T-helper 1 cell (primary cell): Measurements from ENCODE around the gene STT3A.

Experiments
- DNase-seq, 5 donors: peaks; one replicate each; pipeline ENCODE4 v3.0.0-alpha.2; 2012 to 2020

STT3A gene

GRCh38 chr11:125591649-125592304, 875 bp upstream of the STT3A start:
- peak in 2 of 5 donors; percentile 14 to 20 for DNase-seq

DNA sequence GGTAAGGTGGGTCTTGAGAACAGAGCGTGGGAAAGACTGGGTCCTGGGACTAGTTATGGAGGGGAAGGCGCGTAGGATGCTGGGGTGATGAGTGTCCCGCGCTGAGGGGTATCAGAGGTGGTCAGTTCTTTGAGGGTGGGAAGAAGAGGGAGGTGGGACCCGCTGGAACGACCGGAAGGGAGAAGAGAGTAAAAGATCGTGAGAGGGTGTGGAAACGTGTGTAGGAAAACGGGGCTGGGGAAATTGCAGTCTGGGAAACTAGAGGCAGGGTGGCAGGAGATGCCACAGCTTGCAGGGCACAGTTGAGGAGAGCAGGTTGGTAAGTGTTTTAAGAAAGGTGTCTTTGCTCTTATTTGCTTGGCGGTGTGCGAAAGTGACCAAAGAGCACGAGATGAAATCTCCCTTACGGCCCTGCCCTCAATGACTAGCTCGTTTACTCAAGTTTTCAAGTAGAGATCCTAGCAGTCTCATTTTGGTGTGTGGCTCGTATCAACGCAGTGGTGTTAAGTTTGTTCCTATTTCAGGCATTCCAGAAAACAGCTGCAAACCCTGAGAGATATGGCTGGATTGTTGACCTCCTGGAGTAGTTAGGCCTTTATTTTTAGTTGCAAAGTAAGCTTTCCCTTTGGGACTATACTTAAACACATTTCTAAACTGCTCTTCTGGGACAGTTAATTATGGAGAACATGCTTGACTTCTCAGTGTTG, 615 bp downstream of the STT3A start:
- peak in 1 of 5 donors; percentile 12 for DNase-seq

DNA sequence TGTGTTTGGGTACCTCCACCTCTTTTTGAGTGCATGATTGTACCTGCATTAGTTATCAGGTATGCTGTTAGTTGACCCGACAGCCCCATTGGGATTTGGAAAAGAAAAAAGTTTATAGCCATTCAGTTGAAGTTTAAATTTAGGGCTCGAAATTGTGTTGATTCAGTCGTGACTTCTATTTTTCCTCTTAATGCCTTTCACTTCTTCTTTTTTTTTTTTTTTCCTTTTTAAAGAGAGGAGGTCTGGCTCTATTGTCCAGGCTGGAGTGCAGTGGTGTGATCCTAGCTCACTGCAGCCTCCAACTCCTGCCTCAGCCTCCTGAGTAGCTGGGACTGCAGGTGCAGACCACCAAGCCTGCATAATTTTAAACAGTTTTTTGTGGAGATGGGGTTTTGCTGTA, 2.3 kb downstream of the STT3A start:
- no peak for DNase-seq

GRCh38 chr11:125600663-125601062, 8.0 kb downstream of the STT3A start:
- no peak for DNase-seq

- DNase-seq = no peak
Measured at GRCh38 chr11:125603207-125603606, 10.6 kb downstream of the STT3A start.

- DNase-seq = no peak
Measured at GRCh38 chr11:125605417-125605816, 12.8 kb downstream of the STT3A start.

GRCh38 chr11:125609545-125609944, 16.9 kb downstream of the STT3A start:
- no peak for DNase-seq

- no peak for DNase-seq
Measured at GRCh38 chr11:125618383-125618782, 25.7 kb downstream of the STT3A start.

GRCh38 chr11:125621995-125622394, 29.3 kb downstream of the STT3A start:
- DNase-seq = no peak

- no peak for DNase-seq
Measured at GRCh38 chr11:125623064-125623463, 30.4 kb downstream of the STT3A start.

- no peak for DNase-seq
Measured at GRCh38 chr11:125624756-125625213, 32.1 kb downstream of the STT3A start, which contains the start of gene CHEK1. CHEK1 (plus strand) TSS chr11:125625163; CDS start chr11:125626769, 1,606 bp downstream.

- DNase-seq = no peak
Measured at GRCh38 chr11:125625225-125625629, 32.6 kb downstream of the STT3A start.

GRCh38 chr11:125625630-125626287, 33.1 kb downstream of the STT3A start:
- peak; percentile 59 to 90 (median 72) for DNase-seq

- DNase-seq = peak in 2 of 5 donors; percentile 22 to 41
Measured at GRCh38 chr11:125626288-125626950, 33.8 kb downstream of the STT3A start.

GRCh38 chr11:125627236-125627910, 34.7 kb downstream of the STT3A start:
- DNase-seq = no peak

- DNase-seq = no peak
Measured at GRCh38 chr11:125637840-125638239, 45.2 kb downstream of the STT3A start.

GRCh38 chr11:125638315-125638714, 45.7 kb downstream of the STT3A start:
- no peak for DNase-seq

DNA sequence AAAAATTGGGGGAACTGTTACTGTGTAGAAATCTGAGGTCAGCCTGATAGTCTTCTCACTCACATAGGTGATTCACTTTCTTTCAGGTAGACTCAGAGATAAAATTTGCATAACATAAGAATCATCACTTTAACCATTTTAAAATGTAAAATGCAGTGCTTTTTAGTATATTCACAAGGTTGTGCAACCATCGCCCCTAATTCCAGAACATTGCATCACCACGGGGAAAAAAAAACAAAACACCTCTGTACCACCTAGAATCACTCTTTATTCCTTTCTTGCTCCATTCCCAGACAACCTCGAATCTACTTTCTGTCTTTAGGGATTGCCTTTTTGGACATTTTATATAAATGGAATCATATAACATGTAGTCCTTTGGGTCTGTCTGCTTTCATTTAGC, 53.2 kb downstream of the STT3A start:
- no peak for DNase-seq

DNA sequence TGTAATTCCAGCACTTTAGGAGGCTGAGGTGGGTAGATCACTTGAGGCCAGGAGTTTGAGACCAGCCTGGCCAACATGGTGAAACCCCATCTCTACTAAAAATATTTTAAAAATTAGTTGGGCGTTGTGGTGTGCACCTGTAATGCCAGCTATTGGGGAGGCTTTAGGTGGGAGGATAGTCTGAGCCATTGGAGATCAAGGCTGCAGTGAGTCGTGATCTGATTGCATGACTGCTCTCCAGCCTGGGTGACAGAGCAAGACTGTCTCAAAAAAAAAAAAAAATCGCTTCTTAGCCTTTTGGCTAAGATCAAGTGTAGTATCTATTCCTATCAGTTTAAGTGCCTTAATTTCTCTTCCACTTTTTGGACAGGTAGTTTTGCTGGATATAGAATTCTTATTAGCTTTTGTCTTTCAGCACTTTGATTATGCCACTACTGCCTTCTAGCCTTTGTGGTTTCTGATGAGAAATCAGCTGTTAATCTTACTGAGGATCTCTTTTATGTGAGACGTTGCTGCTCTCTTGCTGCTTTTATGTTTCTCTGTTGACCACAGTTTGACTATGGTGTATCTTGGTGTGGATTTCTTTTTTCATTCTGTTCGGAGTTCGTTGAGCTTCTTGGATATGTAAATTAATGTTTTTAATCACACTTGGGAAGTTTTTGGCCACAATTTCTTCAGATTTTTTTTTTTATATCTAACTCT, 57.0 kb downstream of the STT3A start:
- peak in 1 of 5 donors; percentile 13 for DNase-seq

DNA sequence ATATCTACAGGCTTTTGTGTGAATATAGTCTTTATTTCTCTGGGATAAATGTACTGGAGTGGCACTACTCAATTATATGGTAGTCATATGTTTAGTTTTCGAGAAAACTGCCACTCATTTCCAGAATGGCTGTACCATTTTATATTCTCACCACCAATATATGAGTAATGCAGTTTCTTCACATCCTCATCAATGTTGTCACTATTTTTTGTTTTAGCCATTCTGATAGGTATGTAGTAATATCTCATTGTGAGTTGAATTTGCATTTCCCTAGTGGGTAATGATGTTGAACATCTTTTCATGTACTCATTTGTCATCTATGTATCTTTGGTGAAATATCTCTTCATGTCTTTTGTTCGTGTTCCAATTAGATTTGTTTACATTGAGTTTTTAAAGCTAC, 70.0 kb downstream of the STT3A start:
- peak in 1 of 5 donors; percentile 7 for DNase-seq

DNA sequence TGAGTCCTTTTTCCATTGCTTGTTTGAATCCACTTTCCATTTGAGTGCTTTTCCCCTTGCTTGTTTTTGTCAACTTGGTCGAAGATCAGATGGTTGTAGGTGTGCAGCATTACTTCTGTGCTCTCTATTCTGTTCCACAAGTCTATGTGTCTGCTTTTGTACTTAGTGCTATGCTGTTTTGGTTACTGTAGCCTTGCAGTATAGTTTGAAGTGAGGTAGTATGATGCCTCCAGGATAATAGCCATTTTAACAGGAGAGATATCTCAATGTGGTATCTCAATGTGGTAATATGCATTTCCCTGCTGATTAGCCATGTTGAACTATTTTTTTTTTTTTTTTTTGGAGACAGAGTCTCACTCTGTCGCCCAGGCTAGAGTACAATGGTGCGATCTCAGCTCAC, 71.3 kb downstream of the STT3A start:
- peak in 1 of 5 donors; percentile 15 for DNase-seq

GRCh38 chr11:125667151-125667550, 74.5 kb downstream of the STT3A start:
- DNase-seq = no peak
